Measurements from ENCODE around the gene ST14.
"Not testable (repeated sequence)": the region's sequence is repeated elsewhere in the genome, so short reads cannot be mapped to it uniquely, and the experiment has no call there.

Gene ST14

DNA sequence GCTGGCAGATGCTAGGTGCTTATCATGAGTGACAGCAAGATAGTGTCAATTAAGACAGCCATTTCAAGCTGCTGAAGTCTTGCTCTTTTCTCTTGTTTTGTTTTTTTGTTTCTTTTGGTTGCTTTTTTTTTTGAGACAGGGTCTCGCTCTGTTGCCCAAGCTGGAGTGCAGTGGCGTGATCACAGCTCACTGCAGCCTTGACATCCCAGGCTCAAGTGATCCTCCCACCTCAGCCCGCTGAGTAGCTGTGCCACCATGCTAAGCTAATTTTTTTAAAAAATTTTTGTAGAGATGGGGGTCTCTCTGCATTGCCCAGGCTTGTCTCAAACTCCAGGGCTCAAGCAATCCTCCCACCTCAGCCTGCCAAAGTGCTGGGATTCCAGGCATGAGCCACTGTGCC, 12.4 kb downstream of the ST14 start:
- H3K4me3 ChIP-seq (ENCODE audit: low read length); H3K4me1 ChIP-seq (ENCODE audit: control insufficient read depth, low read depth, low read length); H3K56ac ChIP-seq (ENCODE audit: low read length); H4K8ac ChIP-seq (ENCODE audit: low read depth, low read length); H3K27me3 ChIP-seq (ENCODE audit: insufficient read depth, low read length, poor library complexity); H4K5ac ChIP-seq (ENCODE audit: low read length); H3K79me2 ChIP-seq (ENCODE audit: control insufficient read depth, insufficient read depth, low read length); DNase-seq; H3K18ac ChIP-seq (ENCODE audit: low read length); H3K23ac ChIP-seq (ENCODE audit: low read length); H2BK120ac ChIP-seq (ENCODE audit: low read depth, low read length); H2AK5ac ChIP-seq (ENCODE audit: low read length); H3K4me2 ChIP-seq (ENCODE audit: low read length); H3K27ac ChIP-seq (ENCODE audit: low read depth, low read length); H3K9ac ChIP-seq (ENCODE audit: low read length); H3K79me1 ChIP-seq (ENCODE audit: low read length); H2BK5ac ChIP-seq (ENCODE audit: low read length); H3K36me3 ChIP-seq (ENCODE audit: control insufficient read depth, insufficient read depth, low read length); H3K4ac ChIP-seq (ENCODE audit: low read depth, low read length); H2BK15ac ChIP-seq (replicated peaks; ENCODE audit: low read depth): not testable (repeated sequence)
- no CpG with 5 or more reads among the region's 3 CpGs for WGBS (ENCODE audit: extremely low coverage, insufficient coverage, low lambda C conversion rate)

DNA sequence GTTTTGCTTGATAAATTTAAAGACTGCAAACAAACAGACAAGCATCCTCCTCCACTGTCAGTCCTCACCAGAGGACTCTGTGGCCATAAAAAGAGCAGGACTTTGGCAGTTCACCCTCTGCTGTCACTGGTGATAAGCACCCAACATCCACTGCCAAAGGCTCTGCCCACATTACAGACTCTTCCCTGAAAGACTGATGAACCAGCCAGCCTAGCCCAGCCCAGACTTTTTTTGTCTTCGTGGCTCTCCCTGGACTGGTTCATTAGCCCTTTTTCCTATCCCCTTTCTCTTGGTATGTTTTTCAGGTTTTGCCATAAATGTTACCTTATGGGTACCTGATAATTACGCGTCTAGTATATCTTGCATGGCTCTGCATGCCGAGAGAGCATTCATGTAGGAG, 15.1 kb downstream of the ST14 start:
- no peak for DNase-seq

DNA sequence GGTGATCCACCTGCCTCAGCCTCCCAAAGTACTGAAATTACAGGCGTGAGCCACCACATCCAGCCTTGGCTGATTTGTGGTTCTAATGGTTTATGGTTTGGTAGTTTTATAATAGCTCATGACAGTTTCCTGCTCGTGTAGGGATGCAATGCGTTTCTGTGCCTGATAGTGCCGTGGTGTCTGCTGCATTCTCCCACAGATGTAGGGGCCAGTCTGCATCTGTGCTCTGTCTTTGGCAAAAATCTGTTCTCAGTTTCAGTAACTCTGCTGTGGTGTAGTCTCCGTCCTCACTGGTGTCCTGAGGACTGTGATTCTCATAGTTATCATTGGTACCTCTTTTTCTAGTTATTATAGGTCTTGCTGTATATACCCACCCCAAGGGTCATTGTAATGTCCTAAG, 16.3 kb downstream of the ST14 start:
- no peak overlapping the region for H2BK120ac ChIP-seq (ENCODE audit: low read depth, low read length)
- H3K18ac ChIP-seq (ENCODE audit: low read length), result no peak overlapping the region
- no peak overlapping the region for H3K27ac ChIP-seq (ENCODE audit: low read depth, low read length)
- H4K8ac ChIP-seq (ENCODE audit: low read depth, low read length), result no peak overlapping the region
- no peak overlapping the region for H2BK5ac ChIP-seq (ENCODE audit: low read length)
- H3K56ac ChIP-seq (ENCODE audit: low read length), result no peak overlapping the region
- H3K36me3 ChIP-seq (ENCODE audit: control insufficient read depth, insufficient read depth, low read length), result no peaks in the 10 kb centered on the region
- H3K79me1 ChIP-seq (ENCODE audit: low read length), result no peaks in the 10 kb centered on the region
- H3K4me1 ChIP-seq (ENCODE audit: control insufficient read depth, low read depth, low read length), result no peaks in the 10 kb centered on the region
- no peaks in the 10 kb centered on the region for H3K27me3 ChIP-seq (ENCODE audit: insufficient read depth, low read length, poor library complexity)
- H3K4ac ChIP-seq (ENCODE audit: low read depth, low read length), result no peak overlapping the region
- DNase-seq, result no peak
- H4K5ac ChIP-seq (ENCODE audit: low read length), result no peak overlapping the region
- no peak overlapping the region for H2BK15ac ChIP-seq (replicated peaks; ENCODE audit: low read depth)
- no peak overlapping the region for H3K4me2 ChIP-seq (ENCODE audit: low read length)
- no peak overlapping the region for H3K23ac ChIP-seq (ENCODE audit: low read length)
- no peak overlapping the region for H2AK5ac ChIP-seq (ENCODE audit: low read length)
- H3K9ac ChIP-seq (ENCODE audit: low read length), result no peak overlapping the region
- WGBS (ENCODE audit: extremely low coverage, insufficient coverage, low lambda C conversion rate), result no CpG with 5 or more reads among the region's 5 CpGs
- H3K4me3 ChIP-seq (ENCODE audit: low read length), result no peak overlapping the region
- H3K79me2 ChIP-seq (ENCODE audit: control insufficient read depth, insufficient read depth, low read length), result no peaks in the 10 kb centered on the region

More for the DNA sequence above, 15.1 kb downstream of the ST14 start:
- Histone ChIP-seq H3K27ac (ENCODE audit: low read depth, low read length) (no peak overlapping the region), H4K5ac (ENCODE audit: low read length) (no peak overlapping the region), H2AK5ac (ENCODE audit: low read length) (no peak overlapping the region), H3K9ac (ENCODE audit: low read length) (no peak overlapping the region), H3K4me3 (ENCODE audit: low read length) (no peak overlapping the region), H3K79me2 (ENCODE audit: control insufficient read depth, insufficient read depth, low read length) (no peaks in the 10 kb centered on the region), H3K23ac (ENCODE audit: low read length) (no peak overlapping the region), H2BK120ac (ENCODE audit: low read depth, low read length) (no peak overlapping the region), H3K36me3 (ENCODE audit: control insufficient read depth, insufficient read depth, low read length) (no peaks in the 10 kb centered on the region), H3K4me1 (ENCODE audit: control insufficient read depth, low read depth, low read length) (no peaks in the 10 kb centered on the region), H3K56ac (ENCODE audit: low read length) (no peak overlapping the region), H3K27me3 (ENCODE audit: insufficient read depth, low read length, poor library complexity) (no peaks in the 10 kb centered on the region), H2BK5ac (ENCODE audit: low read length) (no peak overlapping the region), H3K4ac (ENCODE audit: low read depth, low read length) (no peak overlapping the region), H3K4me2 (ENCODE audit: low read length) (no peak overlapping the region), H3K18ac (ENCODE audit: low read length) (no peak overlapping the region), H3K79me1 (ENCODE audit: low read length) (no peaks in the 10 kb centered on the region), H2BK15ac (replicated peaks; ENCODE audit: low read depth) (no peak overlapping the region), H4K8ac (ENCODE audit: low read depth, low read length) (no peak overlapping the region)
- no CpG with 5 or more reads among the region's 4 CpGs for WGBS (ENCODE audit: extremely low coverage, insufficient coverage, low lambda C conversion rate)

DNA sequence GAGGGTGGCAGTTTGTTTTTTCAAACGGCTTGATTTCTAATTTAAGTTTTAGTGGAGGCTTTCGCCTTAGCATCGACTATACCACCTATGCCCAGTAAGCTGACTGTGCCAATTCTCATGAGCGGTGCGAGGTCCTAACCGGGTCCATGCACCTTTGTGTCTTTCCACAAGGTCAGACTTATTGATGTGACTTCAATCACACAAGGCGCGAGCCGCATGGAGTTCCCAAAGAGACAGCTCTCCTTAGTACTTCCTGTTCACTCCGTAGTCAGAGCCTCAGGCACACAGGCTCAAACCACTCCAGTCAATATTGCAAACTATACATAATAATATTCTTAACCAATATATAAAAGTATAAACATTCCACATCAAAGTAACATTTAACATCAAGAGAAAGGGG, 18.2 kb downstream of the ST14 start:
- no peaks in the 10 kb centered on the region for H3K79me2 ChIP-seq (ENCODE audit: control insufficient read depth, insufficient read depth, low read length)
- no peak overlapping the region for H2BK120ac ChIP-seq (ENCODE audit: low read depth, low read length)
- H3K27me3 ChIP-seq (ENCODE audit: insufficient read depth, low read length, poor library complexity), result no peaks in the 10 kb centered on the region
- no peaks in the 10 kb centered on the region for H3K79me1 ChIP-seq (ENCODE audit: low read length)
- H3K18ac ChIP-seq (ENCODE audit: low read length), result no peak overlapping the region
- no peak overlapping the region for H3K27ac ChIP-seq (ENCODE audit: low read depth, low read length)
- H2BK15ac ChIP-seq (replicated peaks; ENCODE audit: low read depth), result no peak overlapping the region
- H3K9ac ChIP-seq (ENCODE audit: low read length), result no peak overlapping the region
- no peak overlapping the region for H4K8ac ChIP-seq (ENCODE audit: low read depth, low read length)
- H3K36me3 ChIP-seq (ENCODE audit: control insufficient read depth, insufficient read depth, low read length), result no peaks in the 10 kb centered on the region
- no peak overlapping the region for H2AK5ac ChIP-seq (ENCODE audit: low read length)
- WGBS (ENCODE audit: extremely low coverage, insufficient coverage, low lambda C conversion rate), result no CpG with 5 or more reads among the region's 10 CpGs
- DNase-seq, result no peak
- no peak overlapping the region for H4K5ac ChIP-seq (ENCODE audit: low read length)
- no peak overlapping the region for H3K4ac ChIP-seq (ENCODE audit: low read depth, low read length)
- no peak overlapping the region for H3K56ac ChIP-seq (ENCODE audit: low read length)
- H3K23ac ChIP-seq (ENCODE audit: low read length), result no peak overlapping the region
- H2BK5ac ChIP-seq (ENCODE audit: low read length), result no peak overlapping the region
- H3K4me2 ChIP-seq (ENCODE audit: low read length), result no peak overlapping the region
- no peak overlapping the region for H3K4me3 ChIP-seq (ENCODE audit: low read length)
- no peaks in the 10 kb centered on the region for H3K4me1 ChIP-seq (ENCODE audit: control insufficient read depth, low read depth, low read length)

DNA sequence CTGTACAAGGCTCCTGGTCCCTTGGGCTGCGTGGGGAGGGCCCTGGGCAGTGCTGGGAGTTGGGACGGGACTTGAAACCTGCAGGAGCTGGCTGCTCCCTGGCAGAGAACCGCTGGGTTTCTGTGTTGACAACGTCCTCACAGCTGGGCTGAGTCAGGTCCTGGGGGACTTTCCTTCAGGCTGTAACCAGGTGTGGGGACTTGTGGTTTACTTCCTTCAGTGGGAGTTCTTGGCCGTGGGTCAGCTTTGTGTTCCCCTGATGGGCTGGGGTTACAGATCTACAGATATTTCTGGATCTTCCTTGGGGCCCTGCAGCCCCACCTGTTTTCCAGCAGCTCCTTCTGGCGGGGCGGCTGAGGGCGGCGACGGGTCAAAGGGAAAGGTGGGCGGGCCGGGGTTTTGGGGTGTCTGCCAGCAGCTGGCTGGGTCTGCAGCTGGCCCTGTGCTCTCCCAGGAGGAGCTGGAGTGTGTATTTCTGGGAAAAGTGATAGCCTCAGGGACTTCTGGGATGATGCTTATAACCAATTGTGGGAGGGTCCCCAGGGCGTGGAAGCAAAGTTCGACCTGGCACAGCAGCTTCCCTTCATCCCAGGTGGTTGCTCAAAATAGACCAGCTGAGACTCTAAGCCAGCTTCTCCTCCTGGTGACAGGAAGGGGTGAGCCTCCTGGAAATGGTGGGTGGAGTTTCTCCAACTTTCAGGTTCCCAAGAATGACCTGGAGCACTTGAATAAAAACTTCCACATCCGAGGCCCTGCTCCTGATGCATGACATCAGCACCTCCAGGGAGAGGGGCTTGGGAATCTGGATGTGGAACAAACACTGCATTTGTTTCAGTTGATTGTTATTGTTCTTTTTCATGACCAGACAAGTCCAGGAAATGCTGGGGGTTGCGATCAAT, 19.1 kb downstream of the ST14 start:
- Histone ChIP-seq H3K36me3 (ENCODE audit: control insufficient read depth, insufficient read depth, low read length) (no peaks in the 10 kb centered on the region), H3K4me1 (ENCODE audit: control insufficient read depth, low read depth, low read length) (no peaks in the 10 kb centered on the region), H3K27me3 (ENCODE audit: insufficient read depth, low read length, poor library complexity) (no peaks in the 10 kb centered on the region), H3K9ac (ENCODE audit: low read length) (no peak overlapping the region), H3K27ac (ENCODE audit: low read depth, low read length) (no peak overlapping the region), H2BK120ac (ENCODE audit: low read depth, low read length) (no peak overlapping the region), H3K79me2 (ENCODE audit: control insufficient read depth, insufficient read depth, low read length) (no peaks in the 10 kb centered on the region), H2AK5ac (ENCODE audit: low read length) (no peak overlapping the region), H3K4ac (ENCODE audit: low read depth, low read length) (no peak overlapping the region), H2BK5ac (ENCODE audit: low read length) (no peak overlapping the region), H4K5ac (ENCODE audit: low read length) (no peak overlapping the region), H3K4me2 (ENCODE audit: low read length) (no peak overlapping the region), H3K18ac (ENCODE audit: low read length) (no peak overlapping the region), H3K4me3 (ENCODE audit: low read length) (no peak overlapping the region), H4K8ac (ENCODE audit: low read depth, low read length) (no peak overlapping the region), H3K79me1 (ENCODE audit: low read length) (no peaks in the 10 kb centered on the region), H3K23ac (ENCODE audit: low read length) (no peak overlapping the region), H2BK15ac (replicated peaks; ENCODE audit: low read depth) (no peak overlapping the region), H3K56ac (ENCODE audit: low read length) (no peak overlapping the region)
- DNase-seq, result no peak
- WGBS (ENCODE audit: extremely low coverage, insufficient coverage, low lambda C conversion rate), result no CpG with 5 or more reads among the region's 16 CpGs
